ENCODE data around the gene GADD45GIP1.

The GADD45GIP1 gene

GRCh38 chr19:13001502-13002165, 44.6 kb upstream of the GADD45GIP1 start:
- H3K9ac ChIP-seq (ENCODE audit: low read depth, low read length, poor library complexity, severe bottlenecking) = no peak overlapping the region
- no peaks in the 10 kb centered on the region for H4K20me1 ChIP-seq (ENCODE audit: insufficient read depth, low read length, poor library complexity, severe bottlenecking)
- H2AFZ ChIP-seq (ENCODE audit: low read length) = no peak overlapping the region
- TF ChIP-seq CTCF (conservative IDR thresholded peaks at IDR 0.05; ENCODE audit: low read length) (no peak), EZH2phosphoT487 (IDR thresholded peaks at IDR 0.05; ENCODE audit: borderline replicate concordance) (no peak)
- no peaks in the 10 kb centered on the region for H3K4me1 ChIP-seq (ENCODE audit: insufficient read depth, low read length, poor library complexity, severe bottlenecking)
- no peaks in the 10 kb centered on the region for H3F3A ChIP-seq (ENCODE audit: low read depth)
- no peaks in the 10 kb centered on the region for H3K79me2 ChIP-seq (ENCODE audit: insufficient read depth, low read length)
- no peaks in the 10 kb centered on the region for H3K9me2 ChIP-seq (replicated peaks; ENCODE audit: low read depth, low read length)
- H3K27me3 ChIP-seq (ENCODE audit: insufficient read depth, low read length, poor library complexity, severe bottlenecking) = no peaks in the 10 kb centered on the region
- no peak overlapping the region for H3K4me3 ChIP-seq (ENCODE audit: low read length, poor library complexity, severe bottlenecking)
- no peaks in the 10 kb centered on the region for H3K9me3 ChIP-seq (ENCODE audit: insufficient read depth, low read depth, low read length)
- H3K36me3 ChIP-seq (ENCODE audit: insufficient read depth, low read length) = no peaks in the 10 kb centered on the region
- H3K4me2 ChIP-seq (ENCODE audit: low read depth, low read length, poor library complexity, severe bottlenecking) = no peak overlapping the region

- Histone ChIP-seq H3K9ac (ENCODE audit: low read depth, low read length, poor library complexity, severe bottlenecking) (no peak overlapping the region), H3K9me2 (replicated peaks; ENCODE audit: low read depth, low read length) (no peaks in the 10 kb centered on the region), H3K79me2 (ENCODE audit: insufficient read depth, low read length) (no peaks in the 10 kb centered on the region), H4K20me1 (ENCODE audit: insufficient read depth, low read length, poor library complexity, severe bottlenecking) (no peaks in the 10 kb centered on the region), H3K4me1 (ENCODE audit: insufficient read depth, low read length, poor library complexity, severe bottlenecking) (no peaks in the 10 kb centered on the region), H3F3A (ENCODE audit: low read depth) (no peaks in the 10 kb centered on the region), H2AFZ (ENCODE audit: low read length) (no peak overlapping the region), H3K36me3 (ENCODE audit: insufficient read depth, low read length) (no peaks in the 10 kb centered on the region), H3K9me3 (ENCODE audit: insufficient read depth, low read depth, low read length) (no peaks in the 10 kb centered on the region), H3K4me2 (ENCODE audit: low read depth, low read length, poor library complexity, severe bottlenecking) (no peak overlapping the region), H3K4me3 (ENCODE audit: low read length, poor library complexity, severe bottlenecking) (no peak overlapping the region), H3K27me3 (ENCODE audit: insufficient read depth, low read length, poor library complexity, severe bottlenecking) (no peaks in the 10 kb centered on the region)
- TF ChIP-seq EZH2phosphoT487 (IDR thresholded peaks at IDR 0.05; ENCODE audit: borderline replicate concordance) (no peak), CTCF (conservative IDR thresholded peaks at IDR 0.05; ENCODE audit: low read length) (no peak)
These were observed 44.1 kb upstream of the GADD45GIP1 start for GRCh38 chr19:13001166-13001501.

GRCh38 chr19:12997967-12998940, 41.2 kb upstream of the GADD45GIP1 start:
- H3K4me3 ChIP-seq (ENCODE audit: low read length, poor library complexity, severe bottlenecking) = no peak overlapping the region
- no peak for TF ChIP-seq CTCF (conservative IDR thresholded peaks at IDR 0.05; ENCODE audit: low read length)
- no peak for TF ChIP-seq EZH2phosphoT487 (IDR thresholded peaks at IDR 0.05; ENCODE audit: borderline replicate concordance)
- no peaks in the 10 kb centered on the region for H3K9me2 ChIP-seq (replicated peaks; ENCODE audit: low read depth, low read length)
- H3K27me3 ChIP-seq (ENCODE audit: insufficient read depth, low read length, poor library complexity, severe bottlenecking) = no peaks in the 10 kb centered on the region
- no peaks in the 10 kb centered on the region for H3K79me2 ChIP-seq (ENCODE audit: insufficient read depth, low read length)
- no peaks in the 10 kb centered on the region for H4K20me1 ChIP-seq (ENCODE audit: insufficient read depth, low read length, poor library complexity, severe bottlenecking)
- no peak overlapping the region for H2AFZ ChIP-seq (ENCODE audit: low read length)
- no peak overlapping the region for H3K4me2 ChIP-seq (ENCODE audit: low read depth, low read length, poor library complexity, severe bottlenecking)
- no peak overlapping the region for H3K9ac ChIP-seq (ENCODE audit: low read depth, low read length, poor library complexity, severe bottlenecking)
- H3K9me3 ChIP-seq (ENCODE audit: insufficient read depth, low read depth, low read length) = no peaks in the 10 kb centered on the region
- H3K36me3 ChIP-seq (ENCODE audit: insufficient read depth, low read length) = no peaks in the 10 kb centered on the region
- H3F3A ChIP-seq (ENCODE audit: low read depth) = no peaks in the 10 kb centered on the region
- peaks cover 6% of the 10 kb centered on the region for H3K4me1 ChIP-seq (ENCODE audit: insufficient read depth, low read length, poor library complexity, severe bottlenecking)
